ENCODE results near the gene SIVA1. TPM values are rescaled to one million over a fixed set of nuclear protein-coding genes. Genes with fewer than 3 reads are reported as not detected.

Gene SIVA1
- total and polyA plus RNA-seq, 2 donors (not counting 1 experiment from before 2014, with no cell fraction given) = 50.7 to 123 TPM

DNA sequence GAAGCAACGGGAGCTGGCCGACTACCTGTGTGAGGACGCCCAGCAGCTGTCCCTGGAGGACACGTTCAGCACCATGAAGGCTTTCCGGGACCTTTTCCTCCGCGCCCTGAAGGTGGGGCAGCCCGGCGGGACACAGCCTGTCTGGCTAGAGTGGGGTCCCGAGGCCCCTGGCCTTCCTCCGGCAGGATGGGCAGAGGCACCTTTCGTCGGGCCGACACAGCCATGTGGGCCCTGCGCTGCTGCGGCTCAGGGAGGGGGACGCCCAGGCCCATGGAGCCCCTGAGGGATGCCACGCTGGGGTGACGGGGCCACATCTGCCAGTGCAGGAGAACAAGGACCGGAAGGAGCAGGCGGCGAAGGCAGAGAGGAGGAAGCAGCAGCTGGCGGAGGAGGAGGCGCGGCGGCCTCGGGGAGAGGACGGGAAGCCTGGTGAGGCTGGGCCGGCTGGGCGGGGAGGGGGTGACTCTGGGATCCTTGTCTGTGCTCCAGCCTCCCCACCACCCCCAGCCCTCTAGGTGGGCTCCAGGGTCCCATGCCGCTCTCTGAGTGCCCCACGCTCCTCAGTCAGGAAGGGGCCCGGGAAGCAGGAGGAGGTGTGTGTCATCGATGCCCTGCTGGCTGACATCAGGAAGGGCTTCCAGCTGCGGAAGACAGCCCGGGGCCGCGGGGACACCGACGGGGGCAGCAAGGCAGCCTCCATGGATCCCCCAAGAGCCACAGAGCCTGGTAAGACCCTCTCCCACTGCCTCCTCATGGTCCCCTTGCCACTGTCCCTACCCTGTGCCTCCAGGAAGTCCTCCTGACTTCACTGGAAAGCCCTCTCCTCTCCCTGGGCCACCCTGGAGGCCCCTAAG lies 39.8 kb upstream of the SIVA1 start:
- no peaks in the 10 kb centered on the region for H3K9me3 Mint-ChIP-seq (ENCODE audit: insufficient read depth)
- no peak overlapping the region for H3K27ac Mint-ChIP-seq
- H3K27me3 Mint-ChIP-seq = no peaks in the 10 kb centered on the region
- ChIA-PET CTCF (interaction anchor here (1.0 to 1.3 kb wide), 2 partner anchors 9 to 70 kb away, joined by 3 read pairs; no protein-coding TSS in a partner anchor), POLR2A (no interaction called here)
- Histone ChIP-seq H3K9me3 (ENCODE audit: control extremely low read depth in 1 of 3, control insufficient read depth in 2 of 3, insufficient read depth in 1 of 3, low read length in 2 of 3) (no peaks in the 10 kb centered on the region), H3K4me3 (ENCODE audit: control extremely low read depth in 1 of 5, extremely low read depth in 1 of 5, insufficient read depth in 1 of 5, low read depth in 2 of 5, low read length in 4 of 5) (no peak overlapping the region), H4K20me1 (ENCODE audit: control insufficient read depth, insufficient read depth, low read length, poor library complexity, severe bottlenecking) (no peaks in the 10 kb centered on the region), H3K79me2 (ENCODE audit: control insufficient read depth, insufficient read depth, low read length) (peaks cover 8% of the 10 kb centered on the region), H2AFZ (ENCODE audit: insufficient read depth, low read depth, low read length, poor library complexity, severe bottlenecking) (no peak overlapping the region), H3K27me3 (replicated peaks in 1 of 4; ENCODE audit: control extremely low read depth in 1 of 4, control insufficient read depth in 3 of 4, insufficient read depth in 4 of 4, low read length in 3 of 4) (no peaks in the 10 kb centered on the region), H3K4me2 (replicated peaks; ENCODE audit: low read depth, low read length, poor library complexity, severe bottlenecking) (no peak overlapping the region), H3K36me3 (replicated peaks in 1 of 2; ENCODE audit: control extremely low read depth in 1 of 2, control insufficient read depth in 1 of 2, extremely low read depth in 1 of 2, insufficient read depth in 2 of 2, low read length in 1 of 2) (peaks cover 0 to 44% of the 10 kb centered on the region in 2 experiments), H3K27ac (ENCODE audit: low read length in 2 of 2) (no peak overlapping the region), H3K4me1 (ENCODE audit: control insufficient read depth in 2 of 2, insufficient read depth in 2 of 2, low read length in 2 of 2) (peaks cover 7 to 11% of the 10 kb centered on the region in 2 donors), H3K9ac (ENCODE audit: low read length) (no peak overlapping the region)
- 87% methylated on average over 35 of the region's 40 CpGs for WGBS (ENCODE audit: insufficient coverage)
- TF ChIP-seq CTCF (IDR thresholded peaks at IDR 0.05) (no peak), EZH2 (IDR thresholded peaks at IDR 0.05; ENCODE audit: borderline replicate concordance, insufficient read depth, low read depth, low read length, poor library complexity, severe bottlenecking) (no peak)
- intact Hi-C loops (cut with micrococcal nuclease) = no loop called here
- H3K4me1 Mint-ChIP-seq = peaks cover 4% of the 10 kb centered on the region
- ATAC-seq (ENCODE audit: low read depth) = no peak
- H3K4me3 Mint-ChIP-seq = no peak overlapping the region
- DNase-seq = no peak

DNA sequence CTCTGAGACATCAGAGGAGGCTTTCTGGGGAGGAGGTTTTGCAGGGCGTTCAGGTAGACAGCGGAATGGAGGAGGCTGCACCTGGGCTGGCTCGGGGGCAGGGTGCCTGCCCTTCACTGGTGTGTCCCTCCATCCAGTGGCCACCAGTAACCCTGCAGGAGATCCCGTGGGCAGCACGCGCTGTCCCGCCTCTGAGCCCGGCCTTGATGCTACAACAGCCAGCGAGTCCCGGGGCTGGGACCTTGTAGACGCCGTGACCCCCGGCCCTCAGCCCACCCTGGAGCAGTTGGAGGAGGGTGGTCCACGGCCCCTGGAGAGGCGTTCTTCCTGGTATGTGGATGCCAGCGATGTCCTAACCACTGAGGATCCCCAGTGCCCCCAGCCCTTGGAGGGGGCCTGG lies 38.9 kb upstream of the SIVA1 start:
- H3K4me2 ChIP-seq (replicated peaks; ENCODE audit: low read depth, low read length, poor library complexity, severe bottlenecking) = no peak overlapping the region
- WGBS (ENCODE audit: insufficient coverage) = 92% methylated on average over 16 of the region's 16 CpGs
- H3K27ac Mint-ChIP-seq = no peak overlapping the region
- peaks cover 2% of the 10 kb centered on the region for H3K4me1 Mint-ChIP-seq
- H3K27ac ChIP-seq (ENCODE audit: low read length in 2 of 2) = no peak overlapping the region
- peaks cover 0 to under 1% of the 10 kb centered on the region in 2 donors for H3K4me1 ChIP-seq (ENCODE audit: control insufficient read depth in 2 of 2, insufficient read depth in 2 of 2, low read length in 2 of 2)
- ATAC-seq (ENCODE audit: low read depth) (no peak), DNase-seq (no peak)
- POLR2A ChIA-PET = no interaction called here
- no peaks in the 10 kb centered on the region for H3K27me3 Mint-ChIP-seq
- H3K36me3 ChIP-seq (replicated peaks in 1 of 2; ENCODE audit: control extremely low read depth in 1 of 2, control insufficient read depth in 1 of 2, extremely low read depth in 1 of 2, insufficient read depth in 2 of 2, low read length in 1 of 2) = peaks cover 0 to 44% of the 10 kb centered on the region in 2 experiments
- no peak overlapping the region for H3K4me3 ChIP-seq (ENCODE audit: control extremely low read depth in 1 of 5, extremely low read depth in 1 of 5, insufficient read depth in 1 of 5, low read depth in 2 of 5, low read length in 4 of 5)
- H3K9me3 Mint-ChIP-seq (ENCODE audit: insufficient read depth) = no peaks in the 10 kb centered on the region
- no peak overlapping the region for H3K4me3 Mint-ChIP-seq
- CTCF ChIA-PET = no interaction called here
- no peak overlapping the region for H2AFZ ChIP-seq (ENCODE audit: insufficient read depth, low read depth, low read length, poor library complexity, severe bottlenecking)
- TF ChIP-seq EZH2 (IDR thresholded peaks at IDR 0.05; ENCODE audit: borderline replicate concordance, insufficient read depth, low read depth, low read length, poor library complexity, severe bottlenecking) (no peak), CTCF (IDR thresholded peaks at IDR 0.05) (no peak)
- peaks cover 5% of the 10 kb centered on the region for H3K79me2 ChIP-seq (ENCODE audit: control insufficient read depth, insufficient read depth, low read length)
- no peaks in the 10 kb centered on the region for H3K9me3 ChIP-seq (ENCODE audit: control extremely low read depth in 1 of 3, control insufficient read depth in 2 of 3, insufficient read depth in 1 of 3, low read length in 2 of 3)
- no peak overlapping the region for H3K9ac ChIP-seq (ENCODE audit: low read length)
- H3K27me3 ChIP-seq (replicated peaks in 1 of 4; ENCODE audit: control extremely low read depth in 1 of 4, control insufficient read depth in 3 of 4, insufficient read depth in 4 of 4, low read length in 3 of 4) = no peaks in the 10 kb centered on the region
- intact Hi-C loops (cut with micrococcal nuclease) = no loop called here
- H4K20me1 ChIP-seq (ENCODE audit: control insufficient read depth, insufficient read depth, low read length, poor library complexity, severe bottlenecking) = no peaks in the 10 kb centered on the region
